Measurements from ENCODE around the gene RBMY1J. TPM values are rescaled to one million over a fixed set of nuclear protein-coding genes. Genes with fewer than 3 reads are reported as not detected.
"Not testable (repeated sequence)": the region's sequence is repeated elsewhere in the genome, so short reads cannot be mapped to it uniquely, and the experiment has no call there.

RBMY1J gene
- not detected in 2 replicates for total RNA-seq (2014; rRNA removed; shearing (Covaris generic))

DNA sequence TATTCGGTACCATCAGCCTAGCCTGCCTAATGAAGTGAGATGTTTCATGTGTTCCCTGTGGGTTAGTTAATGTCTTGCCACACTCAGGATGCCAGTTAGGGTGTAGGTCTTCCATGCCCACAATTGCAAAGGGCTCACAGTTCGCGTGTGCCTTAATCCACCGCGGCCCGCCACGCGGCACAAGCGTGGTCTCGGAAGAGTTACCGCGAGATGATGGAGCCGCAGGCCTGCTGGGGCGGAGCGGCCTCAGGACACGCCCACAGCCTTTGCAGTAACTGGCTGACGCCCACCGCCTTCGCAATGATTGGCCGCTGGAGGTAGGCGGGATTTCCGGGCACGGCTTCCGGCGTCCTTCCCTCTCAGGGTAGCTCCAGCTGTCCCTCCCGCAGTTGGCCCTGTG, at the start of gene RBMY1J:
Gene RBMY1J, plus strand, starts transcription at position 301 of the 400 bp plus-strand sequence. CDS start 2,038 bp downstream, outside the sequence.
- in situ Hi-C loops (cut with HindIII; ENCODE audit: low sequenced_read_pairs); DNase-seq (ENCODE audit: low spot score): not testable (repeated sequence)

DNA sequence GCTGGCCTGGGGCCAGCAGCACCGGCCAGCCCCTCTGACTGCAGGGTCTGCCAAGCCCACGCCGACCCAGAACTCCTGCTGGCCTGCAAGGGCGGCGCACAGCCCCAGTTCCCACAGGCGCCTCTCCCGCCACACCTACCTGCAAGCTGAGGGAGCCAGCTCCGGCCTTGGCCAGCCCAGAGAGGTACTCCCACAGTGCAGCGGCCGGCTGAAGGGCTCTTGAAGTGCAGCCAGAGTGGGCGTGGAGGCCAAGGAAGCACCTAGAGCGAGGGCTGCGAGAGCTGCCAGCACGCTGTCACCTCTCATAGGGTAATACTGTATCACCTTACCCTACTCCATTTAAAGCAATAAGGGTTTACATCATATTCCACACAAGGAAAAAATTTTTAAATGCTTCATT, 35.8 kb upstream of the RBMY1J start:
- in situ Hi-C loops (cut with HindIII; ENCODE audit: low sequenced_read_pairs) = no loop called here
- DNase-seq (ENCODE audit: low spot score) = peak; percentile 71

DNA sequence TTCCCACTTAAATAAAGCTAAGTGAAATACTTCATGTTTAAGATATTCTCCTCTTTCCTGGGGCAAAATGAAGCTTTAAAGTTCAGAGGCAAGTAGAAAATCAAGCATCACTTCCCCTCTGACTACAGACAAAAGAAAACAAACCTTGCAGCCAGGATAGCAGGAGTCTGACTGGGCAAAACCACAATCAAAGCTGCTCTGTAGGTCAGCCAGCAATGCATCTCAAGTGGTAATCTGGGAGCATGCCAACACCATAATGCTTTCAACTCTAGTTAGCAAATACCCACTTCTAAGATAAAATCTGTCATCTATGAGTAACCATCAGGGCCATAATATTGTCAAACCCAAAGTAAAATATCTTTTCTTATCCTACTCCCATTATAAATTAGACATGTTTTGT, 32.6 kb upstream of the RBMY1J start:
- in situ Hi-C loops (cut with HindIII; ENCODE audit: low sequenced_read_pairs) = no loop called here
- DNase-seq (ENCODE audit: low spot score) = peak; percentile 73

DNA sequence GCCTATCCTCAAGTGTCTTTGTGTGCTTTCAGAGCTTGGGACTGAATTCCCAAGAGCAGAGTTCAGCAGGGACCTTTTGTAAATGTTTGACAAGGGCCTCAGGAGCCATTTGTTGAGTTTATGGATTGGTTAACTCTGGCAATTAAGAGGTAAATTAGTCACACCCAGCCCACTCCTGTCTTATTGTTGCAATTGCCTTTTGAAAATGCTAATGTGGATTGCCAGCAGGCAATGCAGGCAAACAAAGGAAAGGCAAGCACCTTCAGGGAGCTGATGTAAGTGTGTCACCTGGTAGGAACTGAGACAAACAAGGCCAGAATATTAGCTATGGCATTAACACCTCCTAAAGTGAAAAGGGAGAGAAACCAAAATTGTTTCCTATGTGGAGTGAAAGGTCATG, 29.7 kb upstream of the RBMY1J start:
- in situ Hi-C loops (cut with HindIII; ENCODE audit: low sequenced_read_pairs) = no loop called here
- DNase-seq (ENCODE audit: low spot score) = no peak

DNA sequence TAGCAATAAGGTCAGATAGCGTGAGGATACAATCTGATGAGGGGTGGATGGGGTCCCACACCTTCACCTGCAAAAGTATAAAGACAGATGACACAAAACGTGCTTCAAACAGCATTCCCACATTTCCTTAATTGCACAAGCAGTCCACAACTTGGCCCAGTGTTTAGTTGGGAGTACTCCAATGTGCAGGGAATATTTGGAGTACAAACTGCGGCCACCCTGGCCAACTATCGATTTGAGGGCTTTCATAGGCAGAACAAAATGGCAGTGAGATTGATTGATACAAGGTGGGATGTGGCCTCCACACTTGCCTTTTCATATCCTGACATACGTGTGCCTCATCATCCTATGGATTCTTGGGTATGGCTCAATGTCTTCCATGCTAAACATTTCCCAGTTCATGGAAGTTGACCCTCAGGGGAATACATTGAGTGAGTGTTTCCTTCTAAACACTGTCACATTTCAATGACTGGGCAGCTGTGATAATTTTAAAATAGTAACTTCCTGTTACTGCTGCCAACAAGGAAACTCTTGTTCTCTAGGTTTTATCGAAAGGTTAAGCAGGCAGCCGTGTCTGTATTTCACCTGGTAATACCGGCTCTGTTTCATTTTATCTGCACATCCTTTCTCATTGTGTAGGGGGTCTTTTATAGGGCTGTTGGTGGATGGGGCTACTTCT, 41.6 kb downstream of the RBMY1J start:
- in situ Hi-C loops (cut with HindIII; ENCODE audit: low sequenced_read_pairs); DNase-seq (ENCODE audit: low spot score): not testable (repeated sequence)

DNA sequence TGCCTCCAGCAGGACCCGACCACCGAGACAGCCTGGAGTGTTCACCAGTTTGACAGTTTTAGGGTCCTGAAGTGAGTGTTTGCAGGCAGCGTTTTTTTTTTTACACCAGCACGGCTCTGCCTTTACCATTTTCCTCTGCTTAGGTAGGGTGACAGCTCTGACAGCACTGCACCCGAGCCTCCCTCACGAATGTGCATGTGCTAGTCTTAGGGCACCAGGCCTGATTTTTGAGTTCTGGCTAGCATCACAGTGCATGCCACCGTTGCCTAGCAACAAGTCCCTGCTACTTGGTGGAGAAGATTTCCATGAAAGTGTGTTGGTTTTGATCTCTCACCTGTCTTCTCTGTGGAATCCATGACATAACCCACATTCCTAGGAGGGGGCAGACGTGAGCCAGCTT, 52.3 kb downstream of the RBMY1J start:
- in situ Hi-C loops (cut with HindIII; ENCODE audit: low sequenced_read_pairs); DNase-seq (ENCODE audit: low spot score): not testable (repeated sequence)

DNA sequence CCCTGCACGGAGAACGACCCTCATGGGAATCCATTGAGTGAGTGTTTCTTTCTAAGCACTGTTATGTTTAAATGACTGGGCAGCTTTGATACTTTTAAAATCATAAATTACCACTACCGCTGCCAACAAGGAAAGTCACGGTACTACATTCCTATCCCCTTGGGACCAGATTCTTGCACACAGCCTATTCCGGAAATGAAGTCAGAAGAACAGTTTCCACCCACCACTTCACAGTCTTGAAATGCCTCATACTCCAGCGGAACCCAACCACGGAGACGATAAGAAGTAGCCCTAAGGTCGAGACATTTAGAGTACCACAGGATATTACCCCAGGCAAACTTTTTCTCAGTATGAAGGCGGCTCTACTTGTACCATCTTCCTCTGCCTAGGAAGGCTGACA, 58.8 kb downstream of the RBMY1J start:
- DNase-seq (ENCODE audit: low spot score); in situ Hi-C loops (cut with HindIII; ENCODE audit: low sequenced_read_pairs): not testable (repeated sequence)

Other genes with a start within 250 kb of the RBMY1J start
- gene RBMY1F, start 220.5 kb upstream of the RBMY1J start, total RNA-seq (2014; rRNA removed; shearing (Covaris generic)) = not detected in 2 replicates

All from G401 (cell line).